GM11168 (cell line): Measurements from ENCODE around the gene FUBP3.
"Not testable (repeated sequence)": the region's sequence is repeated elsewhere in the genome, so short reads cannot be mapped to it uniquely, and the experiment has no call there.

Source experiments
- in situ Hi-C: fragments of 300-500 bp; cut with MboI; formaldehyde crosslinking; loops from one replicate; pipeline ENCODE4 v1.12.0; 2022; ENCODE audit warnings: low sequenced_read_pairs; ENCODE audit not compliant: unreplicated experiment

The FUBP3 gene

GRCh38 chr9:130555968-130556367 is 23.4 kb upstream of the FUBP3 start:
- in situ Hi-C loops: no loop called here

DNA sequence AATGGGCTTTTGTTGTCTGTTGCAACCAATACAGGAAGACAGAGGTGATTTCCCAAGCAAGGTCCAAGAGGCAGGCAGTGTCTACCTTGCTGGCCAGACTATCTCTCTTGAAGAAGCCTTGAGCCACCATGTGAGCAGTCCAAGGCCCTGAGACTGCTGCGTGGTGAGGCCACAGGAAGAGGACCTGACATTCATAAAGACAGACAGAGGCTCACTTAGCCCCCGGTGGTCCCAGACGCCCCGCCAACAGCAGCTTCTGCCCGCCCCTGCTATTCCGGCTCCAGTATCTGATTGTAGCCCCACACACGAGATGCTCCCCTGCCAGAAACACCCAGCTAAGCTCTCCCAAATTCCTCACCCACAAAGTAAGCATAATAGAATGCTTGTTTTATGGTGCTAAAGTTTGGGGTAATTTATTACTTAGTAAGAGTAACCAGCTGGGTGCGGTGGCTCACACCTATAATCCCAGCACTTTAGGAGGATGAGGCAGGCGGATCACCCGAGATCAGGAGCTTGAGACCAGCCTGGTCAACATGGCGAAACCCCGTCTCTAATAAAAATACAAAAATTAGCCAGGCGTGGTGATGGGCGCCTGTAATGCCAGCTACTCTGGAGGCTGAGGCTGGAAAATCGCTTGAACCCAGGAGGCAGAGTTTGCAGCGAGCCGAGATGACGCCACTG is 22.8 kb upstream of the FUBP3 start:
- in situ Hi-C loops: no loop called here

DNA sequence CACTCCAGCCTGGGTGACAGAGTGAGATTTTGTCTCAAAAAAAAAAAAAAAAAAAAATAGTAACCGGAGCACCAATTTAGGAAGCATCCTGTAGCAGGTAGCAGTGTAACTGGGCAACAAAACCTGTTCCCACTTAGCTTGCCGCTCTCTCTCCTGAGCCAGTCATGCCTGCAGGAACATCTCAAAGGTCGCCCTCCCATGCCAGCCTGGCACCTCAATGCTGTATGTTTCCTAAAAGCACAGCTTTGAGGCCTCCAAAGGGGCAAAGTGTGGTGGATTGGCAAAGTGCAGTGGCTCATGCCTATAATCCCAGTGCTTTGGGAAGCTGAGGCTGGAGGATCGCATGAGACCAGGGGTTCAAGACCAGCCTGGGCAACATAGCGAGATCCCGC is 22.3 kb upstream of the FUBP3 start:
- in situ Hi-C loops: no loop called here

- in situ Hi-C loops: no loop called here
Measured at GRCh38 chr9:130561056-130561455, 18.3 kb upstream of the FUBP3 start.

GRCh38 chr9:130562525-130562924 is 16.9 kb upstream of the FUBP3 start:
- in situ Hi-C loops: not testable (repeated sequence)

- in situ Hi-C loops: no loop called here
Measured at GRCh38 chr9:130563797-130564196, 15.6 kb upstream of the FUBP3 start.

- in situ Hi-C loops: no loop called here
Measured at GRCh38 chr9:130565792-130566191, 13.6 kb upstream of the FUBP3 start.

DNA sequence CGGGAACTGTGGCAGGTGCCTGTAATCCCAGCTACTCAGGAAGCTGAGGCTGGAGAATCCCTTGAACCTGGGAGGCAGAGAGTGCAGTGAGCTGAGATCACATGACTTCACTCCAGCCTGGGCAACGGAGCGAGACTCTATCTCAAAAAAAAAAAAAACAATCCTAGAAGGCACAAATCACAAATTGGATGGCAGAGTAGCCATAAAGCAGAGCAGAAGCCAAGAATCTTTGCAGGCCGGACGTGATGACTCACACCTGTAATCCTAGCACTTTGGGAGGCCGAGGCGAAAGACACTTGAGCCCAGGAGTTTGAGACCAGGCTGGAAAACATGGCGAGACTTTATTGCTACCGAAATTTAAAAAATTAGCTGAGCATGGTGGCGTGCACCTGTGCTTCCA is 9.2 kb upstream of the FUBP3 start:
- in situ Hi-C loops: no loop called here

GRCh38 chr9:130575514-130575913 is 3.9 kb upstream of the FUBP3 start:
- in situ Hi-C loops: no loop called here

DNA sequence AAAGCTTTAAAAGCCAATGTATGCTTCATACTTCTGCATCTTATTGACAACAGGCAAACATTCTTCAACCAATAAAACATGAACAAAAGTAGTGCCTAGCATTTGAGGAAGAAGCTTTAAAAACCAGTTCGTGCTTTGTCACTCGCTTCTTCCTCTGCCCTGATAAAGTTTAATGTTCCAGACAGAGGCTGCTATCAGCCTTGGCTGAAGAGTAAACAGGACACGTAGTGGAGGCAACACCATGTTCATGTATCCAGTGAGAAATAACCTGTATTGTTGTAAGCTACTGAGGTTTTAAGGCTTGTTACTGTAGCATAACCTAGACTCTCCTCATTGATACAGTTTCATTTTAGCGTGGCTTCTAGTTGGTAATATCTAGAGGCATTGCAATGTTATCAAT is 3.2 kb upstream of the FUBP3 start:
- in situ Hi-C loops: no loop called here

DNA sequence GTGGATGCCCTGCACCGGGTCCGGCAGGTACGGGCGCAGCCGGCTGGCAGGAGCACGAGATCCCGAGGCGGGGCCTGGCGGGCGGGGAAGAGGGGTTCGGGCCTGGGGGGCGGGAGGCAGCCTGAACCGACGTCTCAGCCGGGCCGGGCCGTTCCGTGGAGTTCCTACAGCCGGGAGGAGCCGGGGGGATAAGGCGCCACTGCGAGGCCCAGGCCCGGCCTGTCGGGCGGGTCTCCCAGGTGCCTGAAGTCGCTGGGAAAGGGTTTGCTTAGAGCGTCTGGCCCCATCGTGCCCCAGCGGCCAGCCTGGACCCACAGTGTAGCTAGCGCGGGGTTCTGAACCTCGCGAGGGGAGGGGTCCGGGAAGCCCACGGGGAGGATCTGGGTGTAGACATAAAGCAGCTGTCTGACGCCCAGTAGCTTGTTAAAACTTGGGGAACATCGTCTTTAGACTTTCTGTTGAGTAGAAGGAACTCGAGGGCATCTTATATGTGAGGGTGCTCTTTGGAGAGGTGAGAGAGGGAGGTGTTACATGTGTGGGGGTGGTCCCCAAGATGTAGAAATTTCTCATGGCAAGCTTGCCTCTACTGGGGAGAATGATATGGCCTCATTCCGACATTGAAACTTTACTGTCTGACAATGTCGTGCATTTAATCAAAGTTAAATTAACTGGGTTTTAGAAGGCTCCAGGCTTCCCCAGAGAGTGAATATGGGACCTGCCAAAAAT is 524 bp downstream of the FUBP3 start:
- in situ Hi-C loops: no loop called here

- in situ Hi-C loops: no loop called here
Measured at GRCh38 chr9:130581766-130582165, 2.4 kb downstream of the FUBP3 start.

DNA sequence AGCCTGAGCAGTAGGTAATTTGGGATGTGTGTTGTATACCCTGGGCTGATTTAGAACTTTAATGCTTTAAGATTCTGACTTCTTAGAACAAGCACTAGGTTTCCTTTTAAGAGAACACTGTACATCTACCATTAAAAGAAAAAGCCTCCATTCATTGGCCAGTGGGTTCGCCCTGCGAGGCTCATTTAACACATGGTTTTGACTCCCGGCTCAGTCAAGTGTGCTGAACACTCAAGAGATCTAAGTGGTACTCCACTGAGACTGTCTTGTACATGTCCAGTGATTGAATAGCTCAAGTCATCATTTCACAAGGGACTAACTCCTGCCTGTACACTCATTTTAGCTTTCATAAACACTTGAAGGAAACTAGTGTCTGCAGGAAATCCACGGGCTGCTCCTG is 3.9 kb downstream of the FUBP3 start:
- in situ Hi-C loops: no loop called here

GRCh38 chr9:130587921-130588320 is 8.5 kb downstream of the FUBP3 start:
- in situ Hi-C loops: no loop called here

DNA sequence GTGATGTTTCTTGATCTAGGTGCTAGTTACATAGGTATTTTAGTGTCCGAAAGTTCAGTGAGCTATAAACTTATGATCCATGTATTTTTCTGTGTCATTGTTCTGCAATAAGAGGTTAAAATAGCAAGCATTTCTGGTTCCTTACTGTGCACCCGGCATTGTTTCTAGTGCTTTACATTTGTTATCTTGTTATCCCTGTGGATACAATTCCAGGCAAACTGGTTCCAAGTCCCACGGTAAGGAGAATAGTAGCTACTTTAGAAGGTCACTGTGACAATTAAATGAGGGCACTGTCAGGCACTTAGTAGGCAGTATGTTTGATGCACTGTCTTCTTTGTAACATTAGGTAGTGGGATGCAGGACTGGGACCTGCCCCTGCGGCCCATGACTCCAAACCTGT is 9.0 kb downstream of the FUBP3 start:
- in situ Hi-C loops: no loop called here

DNA sequence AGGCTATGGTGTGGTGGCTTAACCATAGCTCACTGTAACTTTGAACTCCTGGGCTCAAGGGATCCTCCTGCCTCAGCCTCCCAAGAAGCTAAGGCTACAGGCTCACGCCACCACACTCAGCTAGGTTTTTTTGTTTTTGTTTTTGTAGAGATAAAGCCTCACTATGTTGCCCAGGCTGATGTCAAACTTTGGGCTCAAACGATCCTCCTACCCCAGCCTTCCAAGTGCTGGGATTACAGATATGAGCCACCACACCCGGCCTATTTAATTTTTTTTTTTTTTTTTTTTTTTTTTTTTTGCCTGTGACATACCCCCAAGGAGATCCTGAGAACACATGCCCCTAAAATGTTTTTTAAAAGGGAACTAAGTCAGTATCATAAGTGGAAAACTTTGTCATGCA is 10.4 kb downstream of the FUBP3 start:
- in situ Hi-C loops: no loop called here

DNA sequence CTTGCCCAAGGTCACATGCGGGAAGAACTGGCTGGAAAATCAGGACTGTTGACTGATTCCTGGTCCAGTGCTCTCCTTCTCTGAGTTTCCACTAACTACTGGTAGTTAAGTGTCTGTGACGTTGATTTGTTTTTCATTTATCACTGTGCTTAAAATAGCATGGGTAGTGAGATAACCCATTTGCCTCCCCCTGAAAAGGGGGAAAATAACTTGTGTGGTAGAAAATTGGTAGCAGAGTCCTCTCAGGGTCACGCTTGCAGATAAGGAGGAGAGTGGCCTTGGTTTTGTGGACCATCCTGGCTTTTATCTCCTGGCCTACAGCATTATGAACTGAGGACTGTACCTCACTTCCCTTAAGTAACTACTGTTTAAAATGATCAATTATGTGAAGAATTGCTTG is 10.9 kb downstream of the FUBP3 start:
- in situ Hi-C loops: no loop called here

GRCh38 chr9:130593020-130593419 is 13.6 kb downstream of the FUBP3 start:
- in situ Hi-C loops: no loop called here

DNA sequence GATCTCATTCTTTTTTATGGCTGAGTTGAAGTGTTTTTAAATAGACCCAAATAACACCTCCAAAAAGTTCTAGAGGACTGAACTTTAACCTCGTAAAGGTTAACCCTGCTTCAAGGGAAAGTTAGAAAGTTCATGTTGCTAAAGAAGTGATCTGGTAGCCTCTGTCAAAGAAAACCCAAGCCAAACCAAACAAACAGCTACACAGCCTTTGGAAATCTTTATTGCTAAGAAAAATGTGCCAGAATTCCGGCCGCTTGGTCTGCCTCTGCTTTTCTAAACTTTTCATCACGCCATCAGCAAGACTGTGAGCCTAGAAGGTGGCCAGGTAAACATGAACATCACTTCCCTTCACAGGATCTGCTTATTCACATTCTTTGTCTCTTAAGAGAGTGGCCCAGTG is 17.9 kb downstream of the FUBP3 start:
- in situ Hi-C loops: no loop called here

DNA sequence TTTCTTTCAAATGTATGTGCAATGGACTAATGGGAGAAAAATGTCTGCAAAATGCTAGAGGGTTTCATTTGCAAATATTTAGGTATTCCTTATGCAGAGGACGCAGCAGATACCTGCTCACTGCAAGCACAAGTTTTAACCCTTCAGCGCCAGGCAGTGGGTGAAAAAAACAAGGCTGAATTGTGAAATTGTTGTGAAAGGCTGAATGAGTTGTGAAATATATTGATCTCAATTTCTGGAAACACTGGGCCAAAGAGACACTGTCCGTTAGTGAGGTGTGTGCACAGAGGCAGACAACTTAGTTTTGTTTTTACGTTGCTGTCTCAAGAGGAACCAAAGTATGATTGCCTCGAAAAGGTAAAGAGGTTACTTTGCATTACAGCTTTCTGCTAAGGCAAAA is 18.8 kb downstream of the FUBP3 start:
- in situ Hi-C loops: no loop called here

- in situ Hi-C loops: no loop called here
Measured at GRCh38 chr9:130599625-130600024, 20.2 kb downstream of the FUBP3 start.

GRCh38 chr9:130601100-130601499 is 21.7 kb downstream of the FUBP3 start:
- in situ Hi-C loops: no loop called here
